Hematopoietic multipotent progenitor cell treated with erythropoietin and hydrocortisone succinate and interleukin-3 and kit ligand, for 17 days (in vitro differentiated cells): ENCODE measurements around the gene AQR.

Source experiments
- DNase-seq: peaks from one replicate; pipeline ENCODE4 v3.0.0-alpha.2; 2015; ENCODE audit warnings: low spot score

AQR gene

GRCh38 chr15:34876640-34877039, 92.9 kb downstream of the AQR start:
- DNase-seq: no peak

- no peak for DNase-seq
These were observed 100.4 kb downstream of the AQR start for GRCh38 chr15:34869110-34869509.

GRCh38 chr15:34865531-34865930, 104.0 kb downstream of the AQR start:
- DNase-seq: no peak

GRCh38 chr15:34861214-34861613, 108.3 kb downstream of the AQR start:
- no peak for DNase-seq

GRCh38 chr15:34855893-34856292, 113.6 kb downstream of the AQR start:
- no peak for DNase-seq

GRCh38 chr15:34855413-34855812, 114.1 kb downstream of the AQR start:
- no peak for DNase-seq

- DNase-seq: no peak
These were observed 115.3 kb downstream of the AQR start for GRCh38 chr15:34854232-34854631.

GRCh38 chr15:34853001-34853758, 116.4 kb downstream of the AQR start:
- DNase-seq: no peak

GRCh38 chr15:34851751-34852150, 117.8 kb downstream of the AQR start:
- DNase-seq: no peak

- DNase-seq: no peak
These were observed 118.5 kb downstream of the AQR start for GRCh38 chr15:34851007-34851406.

GRCh38 chr15:34850121-34850520, 119.4 kb downstream of the AQR start:
- no peak for DNase-seq

- DNase-seq: no peak
These were observed 120.1 kb downstream of the AQR start for GRCh38 chr15:34849364-34849959.

GRCh38 chr15:34847598-34847997, 121.9 kb downstream of the AQR start:
- DNase-seq: no peak

- no peak for DNase-seq
These were observed 128.2 kb downstream of the AQR start for GRCh38 chr15:34841262-34841725.

- no peak for DNase-seq
These were observed 131.3 kb downstream of the AQR start for GRCh38 chr15:34838282-34838681.

- no peak for DNase-seq
These were observed 132.1 kb downstream of the AQR start for GRCh38 chr15:34837246-34838016.

- no peak for DNase-seq
These were observed 141.2 kb downstream of the AQR start for GRCh38 chr15:34828145-34828911.

GRCh38 chr15:34821831-34822230, 147.7 kb downstream of the AQR start:
- no peak for DNase-seq

GRCh38 chr15:34820110-34820509, 149.4 kb downstream of the AQR start:
- no peak for DNase-seq

GRCh38 chr15:34818526-34818925, 151.0 kb downstream of the AQR start:
- no peak for DNase-seq

- DNase-seq: no peak
These were observed 153.7 kb downstream of the AQR start for GRCh38 chr15:34815836-34816235.
